ENCODE results near the gene TNFRSF1A.

TNFRSF1A gene

DNA sequence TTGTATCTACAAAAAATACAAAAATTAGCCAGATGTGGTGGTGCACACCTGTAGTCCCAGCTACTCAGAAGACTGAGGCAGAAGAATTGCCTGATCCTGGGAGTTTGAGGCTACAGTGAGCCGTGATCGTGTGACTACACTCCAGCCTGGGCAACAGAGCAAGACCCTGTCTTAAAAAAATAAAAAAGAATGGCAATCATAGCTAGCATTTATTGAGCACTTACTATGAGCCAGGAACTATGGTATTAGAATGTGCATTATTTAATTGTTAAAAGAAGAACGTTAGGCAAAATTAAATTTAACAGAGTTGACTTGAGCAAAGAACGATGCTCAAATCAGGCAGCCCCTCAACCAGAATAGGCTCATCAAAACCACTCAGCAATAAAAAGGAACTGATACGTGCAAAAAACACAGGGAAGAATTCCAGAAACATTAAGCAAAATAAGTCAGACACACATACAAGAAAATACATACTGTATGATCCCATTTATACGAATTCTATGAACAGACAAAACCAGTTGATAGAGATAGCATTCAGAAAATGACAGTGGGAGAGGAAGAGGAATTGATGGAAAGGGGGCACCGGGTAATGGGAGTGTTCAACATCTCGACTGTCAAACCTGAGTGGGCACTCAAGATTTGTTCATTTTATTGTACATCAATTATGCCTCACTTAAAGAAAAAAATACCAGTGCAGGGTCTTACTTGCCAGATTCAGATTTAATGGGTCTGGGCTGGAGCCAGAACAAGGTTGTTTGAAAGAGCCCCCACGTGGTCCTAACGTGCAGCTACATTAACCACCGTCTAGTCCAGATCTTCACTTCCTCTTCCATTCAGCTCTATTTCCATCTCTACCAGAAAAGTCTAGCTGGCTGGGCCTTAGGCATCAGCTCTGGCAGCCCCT, 25.4 kb upstream of the TNFRSF1A start:
- H3K4me3 Mint-ChIP-seq, result no peak overlapping the region
- no peaks in the 10 kb centered on the region for H3K9me3 Mint-ChIP-seq
- no peaks in the 10 kb centered on the region for H3K36me3 Mint-ChIP-seq
- peaks cover 28% of the 10 kb centered on the region for H3K4me1 Mint-ChIP-seq
- no peaks in the 10 kb centered on the region for H3K27me3 Mint-ChIP-seq
- H3K27ac Mint-ChIP-seq, result peak overlapping the region; percentile 9

DNA sequence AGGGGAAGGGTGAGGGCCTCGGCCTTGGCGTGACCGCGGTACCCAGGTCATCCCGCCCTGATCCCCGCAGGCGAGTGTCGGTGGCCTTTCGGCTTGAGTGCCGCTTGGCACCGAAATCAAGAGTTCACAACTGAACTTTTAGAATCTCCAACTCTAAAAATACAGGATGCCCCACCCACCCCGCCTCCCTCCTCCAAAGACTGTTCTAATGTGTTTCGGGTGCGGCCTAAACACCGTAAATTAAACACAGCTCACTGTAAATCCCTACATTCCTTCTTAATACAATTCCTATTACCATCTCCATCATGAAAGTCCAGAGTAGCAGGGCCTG, 22.1 kb upstream of the TNFRSF1A start:
- Mint-ChIP-seq H3K9me3 (no peaks in the 10 kb centered on the region), H3K27ac (peak overlapping the region; percentile 30), H3K4me3 (peak overlapping the region; percentile 68), H3K27me3 (no peaks in the 10 kb centered on the region), H3K36me3 (no peaks in the 10 kb centered on the region), H3K4me1 (peaks cover 49% of the 10 kb centered on the region)

DNA sequence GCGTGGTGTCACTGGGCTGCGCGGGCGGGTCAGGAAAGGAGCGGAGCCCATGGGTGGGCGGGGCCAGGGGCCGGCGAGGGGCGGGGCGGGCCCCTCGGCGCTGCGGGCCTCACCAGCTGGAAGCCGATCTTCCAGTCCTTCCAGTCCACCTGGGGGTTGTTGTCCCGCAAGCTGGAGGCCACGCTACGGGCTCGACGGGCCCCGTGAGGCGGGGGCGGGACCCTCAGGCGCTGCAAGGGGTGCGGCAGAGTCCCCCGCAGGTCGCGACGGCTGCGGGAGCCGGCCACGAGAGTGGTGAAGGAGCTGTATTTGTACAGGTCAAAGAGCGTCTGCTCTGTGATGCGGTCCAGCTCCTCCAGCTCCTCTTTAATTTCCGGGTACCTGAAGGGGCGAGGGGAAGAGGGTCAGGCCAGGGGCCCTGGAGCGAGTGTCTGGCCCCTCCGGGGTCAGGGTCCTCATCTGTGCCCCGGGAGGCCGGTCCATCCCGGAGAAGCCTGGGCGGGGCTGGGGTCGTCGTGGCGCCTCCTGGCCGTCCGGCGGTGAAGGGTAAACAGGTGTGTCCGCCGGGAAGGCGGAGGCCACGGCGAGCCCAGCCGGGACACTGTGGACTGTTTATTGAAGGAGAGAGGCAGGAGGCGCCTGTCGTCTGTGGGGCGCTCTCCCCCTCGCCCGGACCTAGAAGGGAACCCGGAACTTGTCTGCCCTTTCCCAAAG, 21.6 kb upstream of the TNFRSF1A start:
- no peaks in the 10 kb centered on the region for H3K36me3 Mint-ChIP-seq
- peak overlapping the region; percentile 59 for H3K27ac Mint-ChIP-seq
- H3K9me3 Mint-ChIP-seq, result no peaks in the 10 kb centered on the region
- no peaks in the 10 kb centered on the region for H3K27me3 Mint-ChIP-seq
- peak overlapping the region; percentile 68 for H3K4me3 Mint-ChIP-seq
- H3K4me1 Mint-ChIP-seq, result peaks cover 44% of the 10 kb centered on the region

DNA sequence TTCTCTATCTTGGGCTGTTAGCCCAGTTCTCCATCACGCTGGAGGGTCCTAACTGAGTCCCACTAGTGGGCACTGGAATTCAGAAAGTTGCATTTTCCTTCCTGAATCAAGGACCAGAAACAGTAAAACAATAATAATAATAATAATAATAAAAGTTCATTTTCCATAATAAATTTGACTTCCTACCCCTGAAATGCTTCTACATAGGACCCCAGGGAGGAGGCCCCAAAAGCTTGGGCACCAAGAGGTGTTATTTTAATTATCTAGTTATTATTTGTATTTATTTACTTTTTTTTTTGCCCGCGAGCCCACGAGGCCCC, 21.1 kb upstream of the TNFRSF1A start:
- no peaks in the 10 kb centered on the region for H3K36me3 Mint-ChIP-seq
- H3K27ac Mint-ChIP-seq, result no peak overlapping the region
- peak overlapping the region; percentile 68 for H3K4me3 Mint-ChIP-seq
- H3K9me3 Mint-ChIP-seq, result no peaks in the 10 kb centered on the region
- H3K4me1 Mint-ChIP-seq, result peaks cover 42% of the 10 kb centered on the region
- H3K27me3 Mint-ChIP-seq, result no peaks in the 10 kb centered on the region

- no peaks in the 10 kb centered on the region for H3K36me3 Mint-ChIP-seq
- H3K27me3 Mint-ChIP-seq, result no peaks in the 10 kb centered on the region
- H3K27ac Mint-ChIP-seq, result peak overlapping the region; percentile 97
- peak overlapping the region; percentile 84 for H3K4me3 Mint-ChIP-seq
- peaks cover 36% of the 10 kb centered on the region for H3K4me1 Mint-ChIP-seq
- H3K9me3 Mint-ChIP-seq, result no peaks in the 10 kb centered on the region
Measured at GRCh38 chr12:6362403-6362802, 20.5 kb upstream of the TNFRSF1A start.

- Mint-ChIP-seq H3K27ac (peak overlapping the region; percentile 97), H3K4me3 (peak overlapping the region; percentile 84), H3K36me3 (no peaks in the 10 kb centered on the region), H3K9me3 (no peaks in the 10 kb centered on the region), H3K4me1 (peaks cover 31% of the 10 kb centered on the region), H3K27me3 (no peaks in the 10 kb centered on the region)
Measured at GRCh38 chr12:6361834-6362233, 20.0 kb upstream of the TNFRSF1A start.

DNA sequence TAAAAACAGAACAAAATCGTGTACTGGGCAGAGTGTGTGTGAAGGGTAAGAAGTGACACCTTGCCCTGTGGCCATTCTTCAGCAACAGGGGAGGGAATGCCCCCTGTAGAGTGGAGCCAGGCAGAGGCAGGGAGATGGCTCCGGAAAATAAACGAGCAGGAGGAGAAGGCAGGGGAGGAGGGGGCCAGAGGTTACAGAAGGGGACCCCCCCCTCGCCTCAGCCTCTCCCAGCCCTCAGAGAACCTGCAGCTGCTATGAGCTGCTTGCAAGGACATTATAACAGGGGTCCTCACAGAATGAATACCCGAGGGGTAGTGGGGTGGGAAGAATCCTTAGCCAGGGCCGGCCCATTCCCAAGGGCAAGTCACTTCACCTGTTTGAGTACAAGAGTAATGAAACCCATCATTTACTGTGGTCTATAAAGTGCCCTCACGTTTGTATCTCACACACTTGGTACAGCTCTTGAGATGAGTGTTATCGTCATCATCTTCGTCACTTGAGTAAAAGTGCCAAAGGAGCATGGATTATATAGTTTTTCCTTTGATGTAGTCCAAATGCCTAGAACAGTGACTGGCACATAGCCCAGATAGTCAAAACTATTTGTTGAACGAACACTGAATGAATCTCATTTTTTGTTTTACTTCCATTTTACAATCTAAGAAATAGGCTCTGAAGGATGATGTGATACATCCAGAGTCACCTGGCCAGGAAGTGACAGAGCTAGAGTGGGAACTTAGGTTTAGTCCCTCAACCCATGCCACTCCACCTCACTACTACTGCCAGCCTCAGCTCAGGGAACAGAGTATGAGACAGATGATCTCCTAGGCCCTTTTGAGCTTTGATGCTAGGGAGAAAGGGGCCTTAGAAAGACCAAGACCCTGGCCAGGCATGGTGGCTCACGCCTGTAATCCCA, 19.0 kb upstream of the TNFRSF1A start:
- Mint-ChIP-seq H3K4me3 (no peak overlapping the region), H3K27ac (peak overlapping the region; percentile 15), H3K9me3 (no peaks in the 10 kb centered on the region), H3K36me3 (no peaks in the 10 kb centered on the region), H3K4me1 (peaks cover 31% of the 10 kb centered on the region), H3K27me3 (no peaks in the 10 kb centered on the region)

- no peaks in the 10 kb centered on the region for H3K27me3 Mint-ChIP-seq
- H3K4me3 Mint-ChIP-seq, result no peak overlapping the region
- H3K4me1 Mint-ChIP-seq, result peaks cover 38% of the 10 kb centered on the region
- no peak overlapping the region for H3K27ac Mint-ChIP-seq
- H3K36me3 Mint-ChIP-seq, result no peaks in the 10 kb centered on the region
- H3K9me3 Mint-ChIP-seq, result no peaks in the 10 kb centered on the region
Measured at GRCh38 chr12:6360080-6360571, 18.2 kb upstream of the TNFRSF1A start.

- Mint-ChIP-seq H3K36me3 (no peaks in the 10 kb centered on the region), H3K4me1 (peaks cover 34% of the 10 kb centered on the region), H3K9me3 (no peaks in the 10 kb centered on the region), H3K27ac (no peak overlapping the region), H3K4me3 (no peak overlapping the region), H3K27me3 (no peaks in the 10 kb centered on the region)
Measured at GRCh38 chr12:6358881-6359280, 17.0 kb upstream of the TNFRSF1A start.

GRCh38 chr12:6356374-6356820, 14.5 kb upstream of the TNFRSF1A start:
- Mint-ChIP-seq H3K27ac (peak overlapping the region; percentile 60), H3K9me3 (no peaks in the 10 kb centered on the region)

DNA sequence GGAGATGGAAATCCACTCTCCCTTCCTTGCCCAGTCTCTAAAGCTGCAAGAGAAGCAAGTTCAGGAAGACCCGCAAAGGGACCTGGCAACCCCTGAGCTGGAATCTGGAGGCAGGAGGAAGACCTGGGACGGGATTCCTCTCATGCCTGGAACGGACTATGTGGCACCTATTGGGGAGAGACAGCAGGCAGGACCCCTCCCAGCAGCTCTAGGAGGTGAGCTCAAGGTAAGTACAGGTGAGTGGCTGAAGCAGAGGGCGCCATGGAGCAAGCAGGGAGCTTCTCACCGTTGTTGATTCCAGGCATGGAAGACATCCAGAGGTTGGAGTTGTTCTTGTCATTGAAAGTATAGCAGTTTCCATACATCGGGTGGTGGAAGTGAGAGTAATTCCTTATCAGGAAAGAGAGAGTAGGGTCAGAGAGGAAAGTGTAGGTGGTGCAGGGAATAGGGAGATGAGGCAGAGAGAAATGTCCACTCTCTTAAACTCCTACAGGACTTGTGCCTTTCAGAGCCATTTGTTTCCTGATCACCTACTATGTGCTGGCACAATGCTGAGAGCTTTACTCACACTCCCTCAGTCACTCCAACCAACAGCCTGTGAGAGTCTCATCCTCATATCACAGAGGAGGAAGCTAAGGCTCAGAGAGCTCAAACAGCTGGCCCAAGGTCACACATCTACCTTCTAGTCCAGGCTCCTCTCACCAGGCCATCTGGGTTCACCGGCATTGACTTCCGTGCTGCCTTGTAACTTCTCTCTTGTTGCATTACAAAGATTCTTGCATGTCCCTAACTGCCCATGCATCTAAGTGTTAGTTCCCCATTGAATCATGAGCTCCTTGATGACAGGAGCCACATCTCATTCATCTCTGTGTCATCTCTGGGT, 13.9 kb upstream of the TNFRSF1A start:
- Mint-ChIP-seq H3K36me3 (no peaks in the 10 kb centered on the region), H3K4me3 (no peak overlapping the region), H3K27me3 (no peaks in the 10 kb centered on the region), H3K27ac (peak overlapping the region; percentile 60), H3K9me3 (no peaks in the 10 kb centered on the region), H3K4me1 (peaks cover 15% of the 10 kb centered on the region)

More at GRCh38 chr12:6356374-6356820, 14.5 kb upstream of the TNFRSF1A start:
- Mint-ChIP-seq H3K27me3 (no peaks in the 10 kb centered on the region), H3K4me1 (peaks cover 21% of the 10 kb centered on the region), H3K36me3 (no peaks in the 10 kb centered on the region), H3K4me3 (no peak overlapping the region)

GRCh38 chr12:6354495-6355393, 12.9 kb upstream of the TNFRSF1A start:
- no peaks in the 10 kb centered on the region for H3K36me3 Mint-ChIP-seq
- no peaks in the 10 kb centered on the region for H3K9me3 Mint-ChIP-seq
- no peak overlapping the region for H3K27ac Mint-ChIP-seq
- peaks cover 8% of the 10 kb centered on the region for H3K4me1 Mint-ChIP-seq
- H3K4me3 Mint-ChIP-seq, result no peak overlapping the region
- H3K27me3 Mint-ChIP-seq, result no peaks in the 10 kb centered on the region

DNA sequence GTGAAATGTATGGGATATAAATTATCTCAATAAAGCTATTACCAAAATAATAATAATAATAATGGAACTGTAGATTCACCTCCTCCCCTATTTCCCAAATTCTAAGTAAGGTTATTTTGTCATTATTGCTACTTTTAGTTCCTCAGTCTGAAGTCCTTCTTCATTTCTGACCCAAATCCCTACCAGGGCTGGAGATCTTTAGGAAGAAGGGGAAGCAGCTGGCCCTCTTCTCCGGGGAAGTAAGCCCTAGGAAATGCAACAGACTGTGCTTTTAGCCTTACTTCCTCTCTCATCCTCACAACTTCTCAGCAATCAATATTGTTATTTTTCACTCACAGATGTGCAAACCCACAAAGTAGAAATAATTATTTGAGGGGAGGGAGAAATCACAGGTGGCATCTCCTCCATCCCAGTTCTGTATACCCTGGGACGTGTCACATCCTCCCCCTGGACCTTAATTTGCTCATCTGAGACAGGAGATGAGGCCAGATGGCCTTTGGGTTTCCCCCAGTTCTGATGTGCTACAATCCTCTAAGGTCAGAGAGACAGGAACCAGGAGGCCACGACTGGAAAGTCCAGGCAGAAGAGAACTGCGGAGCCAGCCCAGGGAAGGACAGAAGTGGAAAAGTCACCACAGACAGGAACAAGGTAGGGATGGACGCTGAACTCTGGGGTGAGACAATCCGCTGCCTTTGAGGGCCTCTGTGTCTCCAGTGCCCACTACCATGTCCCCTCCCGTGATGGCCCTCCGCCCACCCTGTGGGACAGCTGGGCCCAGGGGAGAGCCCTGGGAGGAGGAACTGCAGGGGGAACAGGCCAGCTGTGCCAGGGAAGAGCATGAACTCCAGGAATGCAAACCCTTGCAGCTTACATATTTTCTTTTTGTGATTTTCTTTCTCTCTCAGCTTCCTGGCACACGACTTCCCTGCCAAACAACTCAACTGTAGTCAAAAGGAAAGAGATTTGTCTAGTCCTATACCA, 10.6 kb upstream of the TNFRSF1A start:
- H3K4me1 Mint-ChIP-seq, result peaks cover 16% of the 10 kb centered on the region
- H3K36me3 Mint-ChIP-seq, result no peaks in the 10 kb centered on the region
- H3K27me3 Mint-ChIP-seq, result no peaks in the 10 kb centered on the region
- no peaks in the 10 kb centered on the region for H3K9me3 Mint-ChIP-seq
- no peak overlapping the region for H3K27ac Mint-ChIP-seq
- H3K4me3 Mint-ChIP-seq, result no peak overlapping the region
